MCF 10A (cell line): Measurements from ENCODE around the gene OLFM4. TPM values are rescaled to one million over a fixed set of nuclear protein-coding genes. Genes with fewer than 3 reads are reported as not detected.

Experiments used
- BruUV-seq: library from RNA; stranded (reverse); fragments of 400-500 nt; replicated peaks from 2 replicates; lab custom pipeline; 2021; lab: Mats Ljungman, UMichigan
- CTCF ChIA-PET: fragments of 300-600 bp; sonication (Branson Sonifier 250); formaldehyde crosslinking; extraction: SDS; loops from one replicate; lab custom pipeline; 2021; ENCODE audit warnings: antibody characterized with exemption, inconsistent platforms; lab: Yijun Ruan, JAX
- POLR2A ChIA-PET: fragments of 300-600, 350-650 bp; sonication (Branson Sonifier 250); formaldehyde crosslinking; extraction: SDS; loops from one replicate; lab custom pipeline; 2020; ENCODE audit warnings: antibody characterized with exemption, inconsistent platforms; lab: Yijun Ruan, JAX
- DNase-seq: peaks from one replicate; pipeline ENCODE4 v3.0.0-alpha.2; 2018; ENCODE audit not compliant: unreplicated experiment
- H3K27ac Mint-ChIP-seq: one replicate; pipeline ENCODE4 v1.8.0; 2022; ENCODE audit warnings: mild to moderate bottlenecking, low read depth, mixed read lengths; ENCODE audit not compliant: unreplicated experiment
- H3K27me3 Mint-ChIP-seq: one replicate; pipeline ENCODE4 v1.8.0; 2022; ENCODE audit warnings: mixed read lengths; ENCODE audit not compliant: insufficient read depth, unreplicated experiment
- H3K36me3 Mint-ChIP-seq: one replicate; pipeline ENCODE4 v1.8.0; 2022; ENCODE audit warnings: mild to moderate bottlenecking, moderate library complexity, mixed read lengths; ENCODE audit not compliant: insufficient read depth, unreplicated experiment
- H3K4me1 Mint-ChIP-seq: one replicate; pipeline ENCODE4 v1.8.0; 2022; ENCODE audit warnings: mixed read lengths; ENCODE audit not compliant: insufficient read depth, unreplicated experiment
- H3K4me3 Mint-ChIP-seq: one replicate; pipeline ENCODE4 v1.8.0; 2022; ENCODE audit warnings: mild to moderate bottlenecking, moderate library complexity, mixed read lengths; ENCODE audit not compliant: unreplicated experiment
- H3K9me3 Mint-ChIP-seq: one replicate; pipeline ENCODE4 v1.8.0; 2022; ENCODE audit warnings: mixed read lengths; ENCODE audit not compliant: unreplicated experiment
- CTCF ChIP-seq: fragments of 200-600 bp; IDR thresholded peaks from one replicate; pipeline ENCODE4 v1.8.0; 2022; ENCODE audit warnings: antibody characterized with exemption, mild to moderate bottlenecking; ENCODE audit not compliant: unreplicated experiment
- intact Hi-C: fragments of 100-400 bp; cut with micrococcal nuclease; formaldehyde crosslinking; loops from 2 replicates; pipeline ENCODE4 v1.14.1; 2022
- total RNA-seq: library from RNA; stranded (reverse); gene quantifications from 2 replicates; pipeline ENCODE4 v1.2.3, GENCODE V29; 2022

Gene OLFM4
- total RNA-seq, 1 experiment from 2014 or later = not detected

GRCh38 chr13:53014495-53015443, 13.8 kb upstream of the OLFM4 start:
- no peaks in the 10 kb centered on the region for H3K9me3 Mint-ChIP-seq
- ChIA-PET POLR2A (no interaction called here), CTCF (interaction anchor here (1.4 kb wide), 1 partner anchor 46 kb away, joined by 5 read pairs; no protein-coding TSS in a partner anchor)
- H3K36me3 Mint-ChIP-seq = no peaks in the 10 kb centered on the region
- H3K4me3 Mint-ChIP-seq = no peak overlapping the region
- H3K27me3 Mint-ChIP-seq = peaks cover 50% of the 10 kb centered on the region
- no peak for TF ChIP-seq CTCF
- H3K4me1 Mint-ChIP-seq = peaks cover 10% of the 10 kb centered on the region
- no TSS peak for BruUV-seq
- no peak for DNase-seq
- no peak overlapping the region for H3K27ac Mint-ChIP-seq
- intact Hi-C loops = no loop called here

- intact Hi-C loops = no loop called here
- H3K9me3 Mint-ChIP-seq = no peaks in the 10 kb centered on the region
- no TSS peak for BruUV-seq
- no peak for TF ChIP-seq CTCF
- no peaks in the 10 kb centered on the region for H3K4me1 Mint-ChIP-seq
- ChIA-PET POLR2A (no interaction called here), CTCF (interaction anchor here (0.6 kb wide), 1 partner anchor 239 kb away, joined by 3 read pairs; no protein-coding TSS in a partner anchor)
- H3K36me3 Mint-ChIP-seq = no peaks in the 10 kb centered on the region
- H3K27me3 Mint-ChIP-seq = peaks cover 50% of the 10 kb centered on the region
- no peak overlapping the region for H3K27ac Mint-ChIP-seq
- no peak for DNase-seq
- H3K4me3 Mint-ChIP-seq = no peak overlapping the region
Observed at GRCh38 chr13:53015971-53016370, 12.6 kb upstream of the OLFM4 start.

GRCh38 chr13:53017433-53017970, 11.1 kb upstream of the OLFM4 start:
- Mint-ChIP-seq H3K9me3 (no peaks in the 10 kb centered on the region), H3K4me3 (no peak overlapping the region), H3K27ac (no peak overlapping the region), H3K36me3 (no peaks in the 10 kb centered on the region), H3K27me3 (peaks cover 36% of the 10 kb centered on the region), H3K4me1 (no peaks in the 10 kb centered on the region)
- BruUV-seq = no TSS peak
- CTCF ChIA-PET = interaction anchor here (0.6 to 1.1 kb wide), 2 partner anchors 132 to 159 kb away, joined by 4 read pairs; no protein-coding TSS in a partner anchor
- intact Hi-C loops = no loop called here
- DNase-seq = no peak
- POLR2A ChIA-PET = no interaction called here
- TF ChIP-seq CTCF = no peak
